WTC11 (cell line): ENCODE results near the gene SLC15A4. TPM values are rescaled to one million over a fixed set of nuclear protein-coding genes. Genes with fewer than 3 reads are reported as not detected.

Source experiments
- ATAC-seq: fragments of 200-7000 bp; cut with Tn5 transposase; 2 replicates; pipeline ENCODE4 v1.10.0; 2021; ENCODE audit warnings: mild to moderate bottlenecking, moderate library complexity
- CTCF ChIA-PET: fragments of 300-600 bp; sonication (Branson Sonifier 250); formaldehyde crosslinking; loops from one replicate; lab custom pipeline; 2021; ENCODE audit warnings: antibody characterized with exemption; lab: Charles Lee
- POLR2A ChIA-PET: fragments of 350-600 bp; sonication (Branson Sonifier 250); formaldehyde crosslinking; loops from one replicate; lab custom pipeline; 2021; ENCODE audit warnings: antibody characterized with exemption; lab: Charles Lee
- DNase-seq: peaks from one replicate; pipeline ENCODE4 v3.0.0; 2021; ENCODE audit warnings: low spot score
- H3K27ac Mint-ChIP-seq: 2 replicates; pipeline ENCODE4 v1.8.0; 2021; ENCODE audit warnings: mixed read lengths
- H3K27me3 Mint-ChIP-seq: 2 replicates; pipeline ENCODE4 v1.8.0; 2021; ENCODE audit warnings: low read depth, mild to moderate bottlenecking, moderate library complexity, mixed read lengths
- H3K36me3 Mint-ChIP-seq: 2 replicates; pipeline ENCODE4 v1.8.0; 2021; ENCODE audit warnings: mixed read lengths
- H3K4me1 Mint-ChIP-seq: 2 replicates; pipeline ENCODE4 v1.8.0; 2022; ENCODE audit warnings: mixed read lengths
- H3K4me3 Mint-ChIP-seq: 2 replicates; pipeline ENCODE4 v1.8.0; 2021; ENCODE audit warnings: mild to moderate bottlenecking, moderate library complexity, mixed read lengths
- H3K9me3 Mint-ChIP-seq: 2 replicates; pipeline ENCODE4 v1.8.0; 2021; ENCODE audit warnings: mixed read lengths
- ATF6 ChIP-seq: sonication (generic); formaldehyde crosslinking; IDR thresholded peaks from 2 replicates; pipeline ENCODE4 v1.8.1; 2023; ENCODE audit warnings: mild to moderate bottlenecking, missing genetic modification reagents
- CREB1 ChIP-seq: sonication (generic); formaldehyde crosslinking; IDR thresholded peaks from 2 replicates; pipeline ENCODE4 v1.8.0; 2023; ENCODE audit warnings: mild to moderate bottlenecking, missing genetic modification reagents
- ETV6 ChIP-seq: sonication (generic); formaldehyde crosslinking; IDR thresholded peaks from 2 replicates; pipeline ENCODE4 v1.8.1; 2022; ENCODE audit warnings: mild to moderate bottlenecking, missing genetic modification reagents
- GRHL2 ChIP-seq: fragments of 250-450 bp; sonication (Bioruptor Pico); IDR thresholded peaks from 2 replicates; pipeline ENCODE4 v1.8.0; 2022; ENCODE audit warnings: mild to moderate bottlenecking, moderate library complexity; ENCODE audit not compliant: insufficient replicate concordance, severe bottlenecking
- NFE2L1 ChIP-seq: sonication (generic); formaldehyde crosslinking; IDR thresholded peaks from 2 replicates; pipeline ENCODE4 v1.8.1; 2023; ENCODE audit warnings: missing genetic modification reagents
- NFYB ChIP-seq: sonication (generic); formaldehyde crosslinking; conservative IDR thresholded peaks from 2 replicates; pipeline ENCODE4 v1.8.0; 2022; ENCODE audit warnings: low read depth, missing genetic modification reagents
- NR3C1 ChIP-seq: sonication (generic); formaldehyde crosslinking; conservative IDR thresholded peaks from 2 replicates; pipeline ENCODE4 v1.8.1; 2023; ENCODE audit warnings: low read depth, mild to moderate bottlenecking, missing genetic modification reagents
- PRDM15 ChIP-seq: sonication (generic); formaldehyde crosslinking; IDR thresholded peaks from 2 replicates; pipeline ENCODE4 v1.8.0; 2022; ENCODE audit warnings: missing genetic modification reagents
- PREB ChIP-seq: sonication (generic); formaldehyde crosslinking; IDR thresholded peaks from 2 replicates; pipeline ENCODE4 v1.8.1; 2022; ENCODE audit warnings: mild to moderate bottlenecking, missing genetic modification reagents, moderate library complexity, borderline replicate concordance
- PRRX2 ChIP-seq: fragments of 250-450 bp; sonication (Bioruptor Pico); IDR thresholded peaks from 2 replicates; pipeline ENCODE4 v1.8.0; 2021; ENCODE audit warnings: mild to moderate bottlenecking
- RORB ChIP-seq: fragments of 250-450 bp; sonication (Bioruptor Pico); IDR thresholded peaks from 2 replicates; pipeline ENCODE4 v1.9.0; 2021; ENCODE audit warnings: mild to moderate bottlenecking
- SMAD3 ChIP-seq: sonication (generic); formaldehyde crosslinking; IDR thresholded peaks from 2 replicates; pipeline ENCODE4 v1.8.0; 2022; ENCODE audit warnings: missing genetic modification reagents, mild to moderate bottlenecking, borderline replicate concordance
- TEAD1 ChIP-seq: sonication (generic); formaldehyde crosslinking; IDR thresholded peaks from 2 replicates; pipeline ENCODE4 v1.8.0; 2022; ENCODE audit warnings: mild to moderate bottlenecking, missing genetic modification reagents
- TEAD4 ChIP-seq: sonication (generic); formaldehyde crosslinking; IDR thresholded peaks from 2 replicates; pipeline ENCODE4 v1.8.0; 2022; ENCODE audit warnings: mild to moderate bottlenecking, missing genetic modification reagents
- USF2 ChIP-seq: sonication (generic); formaldehyde crosslinking; IDR thresholded peaks from 2 replicates; pipeline ENCODE4 v1.8.1; 2023; ENCODE audit warnings: mild to moderate bottlenecking, missing genetic modification reagents, moderate library complexity
- ZNF317 ChIP-seq: sonication (generic); formaldehyde crosslinking; IDR thresholded peaks from 2 replicates; pipeline ENCODE4 v1.8.1; 2023; ENCODE audit warnings: low read depth, mild to moderate bottlenecking, moderate library complexity, missing genetic modification reagents, borderline replicate concordance
- ZNF425 ChIP-seq: fragments of 250-450 bp; sonication (Bioruptor Pico); conservative IDR thresholded peaks from 2 replicates; pipeline ENCODE4 v1.9.0; 2021; ENCODE audit warnings: mild to moderate bottlenecking
- ZNF671 ChIP-seq: fragments of 250-450 bp; sonication (Bioruptor Pico); IDR thresholded peaks from 2 replicates; pipeline ENCODE4 v1.8.0; 2021; ENCODE audit warnings: mild to moderate bottlenecking
- total RNA-seq: library from RNA; stranded (reverse); gene quantifications from 3 replicates; pipeline ENCODE4 v1.2.3, GENCODE V29; 2021

Gene SLC15A4
- total RNA-seq, 1 experiment from 2014 or later, result 6.4 TPM

- H3K27me3 Mint-ChIP-seq, result peaks cover 5% of the 10 kb centered on the region
- CTCF ChIA-PET, result no interaction called here
Observed at GRCh38 chr12:128761379-128761790, 62.4 kb downstream of the SLC15A4 start.

GRCh38 chr12:128755566-128755965 is 68.2 kb downstream of the SLC15A4 start:
- TF ChIP-seq RORB (CRISPR knock-in tag), result no peak
- TF ChIP-seq USF2 (CRISPR knock-in tag), result no peak
- TF ChIP-seq PRRX2 (CRISPR knock-in tag), result no peak
- TF ChIP-seq GRHL2 (CRISPR knock-in tag), result no peak
- TF ChIP-seq TEAD1 (CRISPR knock-in tag), result no peak
- TF ChIP-seq ETV6 (CRISPR knock-in tag), result no peak
- TF ChIP-seq, all 79 proteins: peak for 0
- DNase-seq, result no peak
- POLR2A ChIA-PET, result no interaction called here
- Mint-ChIP-seq H3K4me3 (no peak overlapping the region), H3K27ac (no peak overlapping the region), H3K9me3 (peaks cover 80% of the 10 kb centered on the region), H3K4me1 (no peaks in the 10 kb centered on the region), H3K27me3 (peaks cover 3% of the 10 kb centered on the region; the same call in 1 of the 2 replicates), H3K36me3 (peaks cover 65% of the 10 kb centered on the region)
- no peak for ATAC-seq
- CTCF ChIA-PET, result no interaction called here

More at GRCh38 chr12:128761379-128761790, 62.4 kb downstream of the SLC15A4 start:
- TF ChIP-seq SMAD3 (CRISPR knock-in tag) (no peak), PREB (CRISPR knock-in tag) (no peak), NR3C1 (CRISPR knock-in tag) (no peak), ZNF425 (CRISPR knock-in tag) (no peak)
- DNase-seq (no peak), ATAC-seq (no peak)
- POLR2A ChIA-PET, result no interaction called here
- peaks cover 62% of the 10 kb centered on the region for H3K36me3 Mint-ChIP-seq
- H3K4me1 Mint-ChIP-seq, result no peaks in the 10 kb centered on the region
- H3K9me3 Mint-ChIP-seq, result peaks cover 47% of the 10 kb centered on the region
- no peak overlapping the region for H3K4me3 Mint-ChIP-seq
- H3K27ac Mint-ChIP-seq, result no peak overlapping the region

GRCh38 chr12:128754275-128754674 is 69.5 kb downstream of the SLC15A4 start:
- TF ChIP-seq ZNF671 (CRISPR knock-in tag) (no peak), CREB1 (no peak), ZNF317 (CRISPR knock-in tag) (no peak)
- no peak for ATAC-seq
- H3K27ac Mint-ChIP-seq, result no peak overlapping the region
- peaks cover 82% of the 10 kb centered on the region for H3K9me3 Mint-ChIP-seq
- ChIA-PET CTCF (no interaction called here), POLR2A (no interaction called here)
- H3K4me1 Mint-ChIP-seq, result no peaks in the 10 kb centered on the region
- H3K4me3 Mint-ChIP-seq, result no peak overlapping the region
- H3K27me3 Mint-ChIP-seq, result peaks cover 3% of the 10 kb centered on the region; the same call in 1 of the 2 replicates
- H3K36me3 Mint-ChIP-seq, result peaks cover 67% of the 10 kb centered on the region
- no peak for DNase-seq

- POLR2A ChIA-PET, result no interaction called here
- no peak for DNase-seq
- Mint-ChIP-seq H3K27me3 (peaks cover 3% of the 10 kb centered on the region; the same call in 1 of the 2 replicates), H3K4me1 (no peaks in the 10 kb centered on the region), H3K27ac (no peak overlapping the region), H3K4me3 (no peak overlapping the region), H3K9me3 (peaks cover 82% of the 10 kb centered on the region), H3K36me3 (peaks cover 67% of the 10 kb centered on the region)
- ATAC-seq, result no peak
- CTCF ChIA-PET, result no interaction called here
- TF ChIP-seq ATF6 (CRISPR knock-in tag) (no peak), PRDM15 (no peak), TEAD4 (no peak), ETV6 (CRISPR knock-in tag) (no peak), NFYB (CRISPR knock-in tag) (no peak), NFE2L1 (CRISPR knock-in tag) (no peak), USF2 (CRISPR knock-in tag) (no peak)
Observed at GRCh38 chr12:128753438-128753837, 70.3 kb downstream of the SLC15A4 start.
